B cell (primary cell): ENCODE measurements around the gene ZBED1. TPM values are rescaled to one million over a fixed set of nuclear protein-coding genes. Genes with fewer than 3 reads are reported as not detected.

Source experiments
- ATAC-seq: fragments of 200-7000 bp; cut with Tn5 transposase; one replicate; pipeline ENCODE4 v1.10.0; 2021; ENCODE audit warnings: low read depth, mild to moderate bottlenecking, moderate number of reproducible peaks, moderate library complexity
- CTCF ChIA-PET: fragments of 350-600 bp; sonication (Branson Sonifier 250); formaldehyde crosslinking; loops from one replicate; lab custom pipeline; 2021; ENCODE audit warnings: antibody characterized with exemption, inconsistent platforms; lab: Charles Lee
- POLR2A ChIA-PET: fragments of 350-600 bp; sonication (Branson Sonifier 250); formaldehyde crosslinking; loops from one replicate; lab custom pipeline; 2021; ENCODE audit warnings: antibody characterized with exemption; lab: Charles Lee
- DNase-seq: peaks from one replicate; pipeline ENCODE4 v3.0.0; 2013
- H2AFZ ChIP-seq: 2 replicates; pipeline ENCODE4 v1.6.1; 2012; ENCODE audit warnings: mild to moderate bottlenecking, low read depth, low read length; ENCODE audit not compliant: insufficient read depth, poor library complexity, severe bottlenecking
- H3K27ac ChIP-seq, 2 donors: 1 replicate in 1 of 2; 2 replicates in 1 of 2; pipeline ENCODE4 v1.5.1; 2012 to 2013; ENCODE audit warnings: low read length in 2 of 2, mild to moderate bottlenecking in 2 of 2, moderate library complexity in 1 of 2
- H3K27me3 ChIP-seq, 4 experiments: fragments of 200-600 bp in 1 of 4; sonication (generic) in 1 of 4; replicated peaks in 1 of 4; 1 replicate in 2 of 4; 2 replicates in 2 of 4; pipeline versions ENCODE4 v1.6.1 to v1.7.0; 2013 to 2016; ENCODE audit warnings: low read length in 3 of 4, mild to moderate bottlenecking in 2 of 4, mixed read lengths in 1 of 4, moderate library complexity in 1 of 4; ENCODE audit not compliant: insufficient read depth in 4 of 4, control insufficient read depth in 3 of 4; ENCODE audit errors: control extremely low read depth in 1 of 4
- H3K36me3 ChIP-seq, 2 experiments: replicated peaks in 1 of 2; 1 replicate in 1 of 2; 2 replicates in 1 of 2; pipeline versions ENCODE4 v1.6.1 to v1.7.1; 2013; ENCODE audit warnings: low read length in 1 of 2; ENCODE audit not compliant: insufficient read depth in 2 of 2, control insufficient read depth in 1 of 2; ENCODE audit errors: control extremely low read depth in 1 of 2, extremely low read depth in 1 of 2
- H3K4me1 ChIP-seq, 2 donors: fragments of 200-600 bp in 1 of 2; sonication (generic) in 1 of 2; 1 replicate in 1 of 2; 2 replicates in 1 of 2; pipeline versions ENCODE4 v1.5.1 to v1.6.1; 2013 to 2017; ENCODE audit warnings: low read length in 2 of 2; ENCODE audit not compliant: control insufficient read depth in 2 of 2, insufficient read depth in 2 of 2
- H3K4me2 ChIP-seq: replicated peaks from 2 replicates; pipeline ENCODE3; 2012; ENCODE audit warnings: mild to moderate bottlenecking, low read depth, low read length; ENCODE audit not compliant: poor library complexity, severe bottlenecking
- H3K4me3 ChIP-seq, 5 experiments: fragments of 200-600 bp in 1 of 5; sonication (generic) in 1 of 5; 1 replicate in 3 of 5; 2 replicates in 2 of 5; pipeline versions ENCODE4 v1.5.1 to v1.7.0; 2011 to 2016; ENCODE audit warnings: low read length in 4 of 5, mild to moderate bottlenecking in 4 of 5, low read depth in 2 of 5, control low read depth in 1 of 5, moderate library complexity in 1 of 5; ENCODE audit not compliant: insufficient read depth in 1 of 5; ENCODE audit errors: control extremely low read depth in 1 of 5, extremely low read depth in 1 of 5
- H3K79me2 ChIP-seq: fragments of 200-600 bp; sonication (generic); one replicate; pipeline ENCODE4 v1.6.0; 2016; ENCODE audit warnings: low read length; ENCODE audit not compliant: control insufficient read depth, insufficient read depth
- H3K9ac ChIP-seq: fragments of 200-600 bp; sonication (generic); 2 replicates; pipeline ENCODE4 v1.6.1; 2017; ENCODE audit warnings: mild to moderate bottlenecking, low read length, moderate library complexity
- H3K9me3 ChIP-seq, 3 donors: one replicate each; pipeline versions ENCODE4 v1.6.1 to v1.7.1; 2013; ENCODE audit warnings: low read length in 2 of 3; ENCODE audit not compliant: control insufficient read depth in 2 of 3, insufficient read depth in 1 of 3; ENCODE audit errors: control extremely low read depth in 1 of 3
- H4K20me1 ChIP-seq: 2 replicates; pipeline ENCODE4 v1.6.0; 2012; ENCODE audit warnings: mild to moderate bottlenecking, low read length; ENCODE audit not compliant: insufficient read depth, control insufficient read depth, poor library complexity, severe bottlenecking
- H3K27ac Mint-ChIP-seq: one replicate; pipeline ENCODE4 v1.8.0; 2021; ENCODE audit warnings: mixed read lengths
- H3K27me3 Mint-ChIP-seq: one replicate; pipeline ENCODE4 v1.8.0; 2021; ENCODE audit warnings: mixed read lengths
- H3K4me1 Mint-ChIP-seq: one replicate; pipeline ENCODE4 v1.8.0; 2021; ENCODE audit warnings: mixed read lengths
- H3K4me3 Mint-ChIP-seq: one replicate; pipeline ENCODE4 v1.8.0; 2021; ENCODE audit warnings: mixed read lengths
- H3K9me3 Mint-ChIP-seq: one replicate; pipeline ENCODE4 v1.8.0; 2022; ENCODE audit warnings: mixed read lengths; ENCODE audit not compliant: insufficient read depth
- CTCF ChIP-seq: fragments of 200-600 bp; IDR thresholded peaks from one replicate; pipeline ENCODE4 v1.8.0; 2022; ENCODE audit warnings: antibody characterized with exemption, mild to moderate bottlenecking
- EZH2 ChIP-seq: IDR thresholded peaks from 2 replicates; pipeline ENCODE4 v1.6.1; 2012; ENCODE audit warnings: borderline replicate concordance, low read depth, mild to moderate bottlenecking, moderate library complexity, low read length; ENCODE audit not compliant: insufficient read depth, poor library complexity, severe bottlenecking
- WGBS: methylation state at CpG from one replicate; pipeline ENCODE4 v1.1.5; 2013; ENCODE audit warnings: missing lambda C conversion rate; ENCODE audit not compliant: insufficient coverage; 5-methylcytosine and 5-hydroxymethylcytosine counted together
- intact Hi-C: fragments of 100-400 bp; cut with micrococcal nuclease; formaldehyde crosslinking; loops from one replicate; pipeline ENCODE4 v1.10.0; 2022
- polyA plus RNA-seq: library from polyadenylated mRNA; depleted of rRNA; stranded (reverse); fragments of >200 nt; gene quantifications from 2 replicates; pipeline ENCODE4 v1.2.3, GENCODE V29; 2012
- total RNA-seq, 2 donors: library from RNA; stranded (reverse); fragments of 120-200 nt in 1 of 2; gene quantifications; 1 replicate in 1 of 2; 2 replicates in 1 of 2; pipeline versions ENCODE4 v1.2.3 to v1.2.4, GENCODE V29; 2013 to 2022

ZBED1 gene
- total and polyA plus RNA-seq, 2 donors (not counting 1 experiment from before 2014, with no cell fraction given): 20.3 to 44.7 TPM

- peaks cover 0 to 13% of the 10 kb centered on the region in 2 donors for H3K4me1 ChIP-seq
- no peak overlapping the region for H3K4me2 ChIP-seq
- ATAC-seq (no peak), DNase-seq (no peak)
- Mint-ChIP-seq H3K9me3 (no peaks in the 10 kb centered on the region), H3K27me3 (no peaks in the 10 kb centered on the region), H3K27ac (no peak overlapping the region), H3K4me1 (peaks cover 7% of the 10 kb centered on the region), H3K4me3 (no peak overlapping the region)
- TF ChIP-seq EZH2 (no peak), CTCF (no peak)
- no peak overlapping the region for H3K27ac ChIP-seq
- intact Hi-C loops: no loop called here
- peaks cover 0 to 17% (median 3%) of the 10 kb centered on the region in 3 donors for H3K9me3 ChIP-seq
- H4K20me1 ChIP-seq: peaks cover 21% of the 10 kb centered on the region
- peaks cover 46% of the 10 kb centered on the region for H3K79me2 ChIP-seq
- H3K27me3 ChIP-seq: no peaks in the 10 kb centered on the region
- WGBS: 100% methylated on average over 3 of the region's 5 CpGs
- H3K9ac ChIP-seq: no peak overlapping the region
- H2AFZ ChIP-seq: no peak overlapping the region
- ChIA-PET CTCF (no interaction called here), POLR2A (no interaction called here)
- H3K4me3 ChIP-seq: no peak overlapping the region
- H3K36me3 ChIP-seq: peaks cover 0 to 11% of the 10 kb centered on the region in 2 experiments
These were observed 50.1 kb downstream of the ZBED1 start for GRCh38 chrX:2450681-2451080.

GRCh38 chrX:2449135-2449886, 51.5 kb downstream of the ZBED1 start:
- intact Hi-C loops: no loop called here
- ATAC-seq (no peak), DNase-seq (peak; percentile 40)
- H4K20me1 ChIP-seq: peaks cover 19% of the 10 kb centered on the region
- H3K4me3 ChIP-seq: no peak overlapping the region
- no peaks in the 10 kb centered on the region for H3K27me3 ChIP-seq
- Mint-ChIP-seq H3K27ac (no peak overlapping the region), H3K27me3 (no peaks in the 10 kb centered on the region), H3K4me1 (peaks cover 7% of the 10 kb centered on the region), H3K4me3 (no peak overlapping the region), H3K9me3 (no peaks in the 10 kb centered on the region)
- TF ChIP-seq CTCF: no peak
- no peak for TF ChIP-seq EZH2
- peaks cover 0 to 10% of the 10 kb centered on the region in 2 experiments for H3K36me3 ChIP-seq
- ChIA-PET POLR2A (no interaction called here), CTCF (no interaction called here)
- WGBS: 90% methylated on average over 7 of the region's 13 CpGs
- no peak overlapping the region for H3K27ac ChIP-seq
- peaks cover 46% of the 10 kb centered on the region for H3K79me2 ChIP-seq
- H3K9me3 ChIP-seq: peaks cover 0 to 12% (median 0%) of the 10 kb centered on the region in 3 donors
- no peak overlapping the region for H3K4me2 ChIP-seq
- H2AFZ ChIP-seq: no peak overlapping the region
- no peak overlapping the region for H3K9ac ChIP-seq
- H3K4me1 ChIP-seq: peaks cover 0 to 13% of the 10 kb centered on the region in 2 donors
